ENCODE data around the gene RPH3AL.

DNA sequence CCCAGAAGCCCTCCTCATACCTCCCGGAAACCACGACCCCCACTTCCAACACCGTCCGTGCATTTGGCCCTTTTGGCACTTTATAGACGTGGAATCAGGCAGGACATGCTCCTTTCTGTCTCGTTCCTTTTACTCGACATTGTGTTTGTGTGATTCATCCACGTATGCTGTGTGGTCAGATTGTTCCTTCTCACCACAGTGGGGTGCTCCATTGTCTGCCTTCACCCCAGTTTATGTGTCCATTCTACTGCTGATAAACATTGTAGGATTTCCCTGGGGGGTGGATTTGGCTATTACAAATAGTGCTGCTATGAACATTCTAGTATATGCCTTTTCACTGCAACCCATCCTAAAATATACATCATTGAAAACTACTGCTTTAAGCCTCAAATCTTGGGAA, 28.9 kb upstream of the RPH3AL start:
- TF ChIP-seq, protein P1, sequence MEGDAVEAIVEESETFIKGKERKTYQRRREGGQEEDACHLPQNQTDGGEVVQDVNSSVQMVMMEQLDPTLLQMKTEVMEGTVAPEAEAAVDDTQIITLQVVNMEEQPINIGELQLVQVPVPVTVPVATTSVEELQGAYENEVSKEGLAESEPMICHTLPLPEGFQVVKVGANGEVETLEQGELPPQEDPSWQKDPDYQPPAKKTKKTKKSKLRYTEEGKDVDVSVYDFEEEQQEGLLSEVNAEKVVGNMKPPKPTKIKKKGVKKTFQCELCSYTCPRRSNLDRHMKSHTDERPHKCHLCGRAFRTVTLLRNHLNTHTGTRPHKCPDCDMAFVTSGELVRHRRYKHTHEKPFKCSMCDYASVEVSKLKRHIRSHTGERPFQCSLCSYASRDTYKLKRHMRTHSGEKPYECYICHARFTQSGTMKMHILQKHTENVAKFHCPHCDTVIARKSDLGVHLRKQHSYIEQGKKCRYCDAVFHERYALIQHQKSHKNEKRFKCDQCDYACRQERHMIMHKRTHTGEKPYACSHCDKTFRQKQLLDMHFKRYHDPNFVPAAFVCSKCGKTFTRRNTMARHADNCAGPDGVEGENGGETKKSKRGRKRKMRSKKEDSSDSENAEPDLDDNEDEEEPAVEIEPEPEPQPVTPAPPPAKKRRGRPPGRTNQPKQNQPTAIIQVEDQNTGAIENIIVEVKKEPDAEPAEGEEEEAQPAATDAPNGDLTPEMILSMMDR (IDR thresholded peaks at IDR 0.05 in 4 of 5, conservative IDR thresholded peaks at IDR 0.05 in 1 of 5): no peak
- TF ChIP-seq POLR2A (IDR thresholded peaks at IDR 0.05): no peak

All from gastrocnemius medialis (tissue), 4 donors.